K562 (cell line): ENCODE data around the gene SLFN5. TPM values are rescaled to one million over a fixed set of nuclear protein-coding genes. Genes with fewer than 3 reads are reported as not detected.

Experiments
- ATAC-seq: fragments of 200-7000 bp; cut with Tn5 transposase; 3 replicates; pipeline ENCODE4 v1.9.1; 2020; ENCODE audit warnings: moderate library complexity
- BruUV-seq: library from RNA; stranded (reverse); fragments of 400-500 nt; replicated peaks from 2 replicates; lab custom pipeline; 2021; lab: Mats Ljungman, UMichigan
- CTCF ChIA-PET: fragments of 300-600 bp; formaldehyde crosslinking; extraction: SDS; loops from one replicate; lab custom pipeline; 2021; ENCODE audit warnings: low intra/inter-chr PET ratio; lab: Yijun Ruan, JAX
- POLR2A ChIA-PET: fragments of 300-600, 350-650 bp; sonication (Branson Sonifier 250); formaldehyde crosslinking; extraction: SDS; loops from one replicate; lab custom pipeline; 2021; ENCODE audit warnings: antibody characterized with exemption, inconsistent platforms; lab: Yijun Ruan, JAX
- DNase-seq, 4 experiments: peaks; one replicate each; pipeline versions ENCODE4 v3.0.0 to v3.0.0-alpha.2; 2011 to 2018; ENCODE audit warnings: low spot score in 3 of 4, mixed read lengths in 3 of 4; ENCODE audit errors: extremely low read depth in 1 of 4
- FAIRE-seq: peaks from 2 replicates; lab custom pipeline; 2011; peaks lifted over from hg19 to GRCh38; lab: Jason Lieb, UNC
- H2AFZ ChIP-seq: 2 replicates; pipeline ENCODE4 v1.6.0; 2011; ENCODE audit warnings: low read depth, low read length, control low read depth, inconsistent platforms
- H3K27ac ChIP-seq: fragments of 200-600 bp; 3 replicates; pipeline ENCODE4 v1.8.0; 2011; ENCODE audit warnings: low read depth, mild to moderate bottlenecking, control low read depth, inconsistent platforms, low read length, moderate library complexity, mixed read lengths; ENCODE audit errors: extremely low read depth
- H3K27me3 ChIP-seq, 2 experiments: fragments of 300-600 bp in 1 of 2; 2 replicates in 1 of 2; 3 replicates in 1 of 2; pipeline versions ENCODE4 v1.6.0 to v1.8.0; 2011; ENCODE audit warnings: inconsistent platforms in 2 of 2, low read length in 2 of 2, mild to moderate bottlenecking in 1 of 2, mixed read lengths in 1 of 2, moderate library complexity in 1 of 2; ENCODE audit not compliant: control insufficient read depth in 2 of 2, insufficient read depth in 2 of 2
- H3K36me3 ChIP-seq: fragments of 300-600 bp; 3 replicates; pipeline ENCODE4 v1.8.0; 2011; ENCODE audit warnings: mild to moderate bottlenecking, low read length, inconsistent platforms; ENCODE audit not compliant: control insufficient read depth, insufficient read depth
- H3K4me1 ChIP-seq, 2 experiments: fragments of 200-600 bp in 1 of 2; replicated peaks in 1 of 2; 2 replicates in 1 of 2; 3 replicates in 1 of 2; pipeline versions ENCODE4 v1.5.1 to v1.8.0; 2011; ENCODE audit warnings: inconsistent platforms in 2 of 2, low read length in 2 of 2, mild to moderate bottlenecking in 1 of 2, mixed read lengths in 1 of 2, moderate library complexity in 1 of 2; ENCODE audit not compliant: control insufficient read depth in 2 of 2, insufficient read depth in 2 of 2
- H3K4me2 ChIP-seq: 2 replicates; pipeline ENCODE4 v1.6.1; 2011; ENCODE audit warnings: low read length, control low read depth, inconsistent platforms, mixed read lengths; ENCODE audit not compliant: insufficient read depth
- H3K4me3 ChIP-seq: fragments of 200-600 bp; sonication (generic), shearing (Covaris generic); 2 replicates; pipeline ENCODE4 v1.5.1; 2016; ENCODE audit warnings: control low read depth, inconsistent platforms
- H3K79me2 ChIP-seq: fragments of 200-600 bp; 3 replicates; pipeline ENCODE4 v1.8.0; 2011; ENCODE audit warnings: low read length, inconsistent platforms; ENCODE audit not compliant: control insufficient read depth, insufficient read depth
- H3K9ac ChIP-seq, 2 experiments: 2 replicates each; pipeline versions ENCODE4 v1.6.0 to v1.6.1; 2011; ENCODE audit warnings: low read depth in 2 of 2, low read length in 2 of 2, control low read depth in 1 of 2, inconsistent platforms in 1 of 2, mild to moderate bottlenecking in 1 of 2, mixed read lengths in 1 of 2; ENCODE audit not compliant: insufficient read depth in 1 of 2
- H3K9me1 ChIP-seq: one replicate; pipeline ENCODE4 v1.6.0; 2011; ENCODE audit warnings: inconsistent platforms, mild to moderate bottlenecking, low read length, moderate library complexity; ENCODE audit not compliant: control insufficient read depth, insufficient read depth
- H3K9me3 ChIP-seq: replicated peaks from 2 replicates; pipeline ENCODE4 v1.5.1; 2011; ENCODE audit warnings: low read depth, low read length, inconsistent platforms; ENCODE audit not compliant: control insufficient read depth, insufficient read depth
- H4K20me1 ChIP-seq: replicated peaks from 2 replicates; pipeline ENCODE4 v1.6.1; 2011; ENCODE audit warnings: low read length, inconsistent platforms, mixed read lengths; ENCODE audit not compliant: control insufficient read depth, insufficient read depth
- NFIX ChIP-seq: fragments of 250-450 bp; sonication (Bioruptor Pico); IDR thresholded peaks from 2 replicates; pipeline ENCODE4 v1.4.0; 2020; ENCODE audit warnings: low read depth, mild to moderate bottlenecking, moderate library complexity
- POLR3A ChIP-seq: IDR thresholded peaks from 2 replicates; pipeline ENCODE4 v1.6.1; 2011; ENCODE audit warnings: borderline replicate concordance, mild to moderate bottlenecking, moderate library complexity; ENCODE audit not compliant: insufficient read length, insufficient read depth; ENCODE audit errors: extremely low read depth
- RAD51 ChIP-seq: fragments of 450-650 bp; IDR thresholded peaks from 2 replicates; pipeline ENCODE4 v1.7.1; 2016; ENCODE audit warnings: low read depth, mild to moderate bottlenecking, borderline replicate concordance
- ZNF347 ChIP-seq: fragments of 450-650 bp; formaldehyde crosslinking; IDR thresholded peaks from 2 replicates; pipeline ENCODE4 v1.4.0; 2020; ENCODE audit warnings: low read depth, mild to moderate bottlenecking, moderate library complexity
- WGBS: fragments of 100-300 bp; shearing (Covaris generic); methylation state at CpG from one replicate; pipeline ENCODE4 v1.1.6; 2016; ENCODE audit warnings: low coverage, mixed read lengths; ENCODE audit not compliant: insufficient coverage; ENCODE audit errors: missing lambda C conversion rate; 5-methylcytosine and 5-hydroxymethylcytosine counted together
- in situ Hi-C: fragments of 300-500 bp; cut with MboI; formaldehyde crosslinking; loops from 4 replicates; pipeline ENCODE4 v1.15.0; 2018; ENCODE audit warnings: inconsistent platforms, mixed read lengths
- intact Hi-C: fragments of 100-400 bp; cut with micrococcal nuclease; formaldehyde crosslinking; loops from 2 replicates; pipeline ENCODE4 v1.14.2; 2022
- polyA plus RNA-seq, 8 experiments: library from polyadenylated mRNA; depleted of rRNA in 4 of 8; stranded (reverse) in 5 of 8; unstranded in 3 of 8; fragments of >200 nt; fragmentation: Nextera tagmentation in 2 of 8; fragmentation: Illumina TruSeq in 1 of 8; extraction: Ambion mirVana in 2 of 8; extraction: Trizol in 1 of 8; gene quantifications; 2 replicates each; pipeline versions ENCODE4 v1.2.1 to v1.2.3, GENCODE V29; 2011 to 2014; ENCODE audit warnings: inconsistent platforms in 1 of 8, missing spikeins in 1 of 8
- total RNA-seq, 7 experiments: library from RNA; depleted of rRNA in 6 of 7; stranded (reverse); fragments of >200 nt in 6 of 7; fragmentation: Illumina TruSeq in 2 of 7; extraction: Trizol in 2 of 7; gene quantifications; 2 replicates each; pipeline versions ENCODE4 v1.2.1 to v1.2.3, GENCODE V29; 2011 to 2021; ENCODE audit warnings: low replicate concordance in 1 of 7
- TF ChIP-seq, protein P1 (sequence below): fragments of 250-450 bp; sonication (Bioruptor Pico); IDR thresholded peaks from 2 replicates; pipeline ENCODE4 v1.4.0; 2020
- TF ChIP-seq, protein P2 (sequence below): fragments of 450-650 bp; IDR thresholded peaks from 2 replicates; pipeline ENCODE4 v1.6.1; 2018; ENCODE audit warnings: mild to moderate bottlenecking, low read depth; ENCODE audit not compliant: partially characterized antibody

Gene SLFN5
- total and polyA plus RNA-seq, 9 of the 15 experiments (the other 6 are each of a cell fraction or from before 2014, with no cell fraction given), result under 0.01 to 0.18 (median 0.04) TPM; not detected in 1

DNA sequence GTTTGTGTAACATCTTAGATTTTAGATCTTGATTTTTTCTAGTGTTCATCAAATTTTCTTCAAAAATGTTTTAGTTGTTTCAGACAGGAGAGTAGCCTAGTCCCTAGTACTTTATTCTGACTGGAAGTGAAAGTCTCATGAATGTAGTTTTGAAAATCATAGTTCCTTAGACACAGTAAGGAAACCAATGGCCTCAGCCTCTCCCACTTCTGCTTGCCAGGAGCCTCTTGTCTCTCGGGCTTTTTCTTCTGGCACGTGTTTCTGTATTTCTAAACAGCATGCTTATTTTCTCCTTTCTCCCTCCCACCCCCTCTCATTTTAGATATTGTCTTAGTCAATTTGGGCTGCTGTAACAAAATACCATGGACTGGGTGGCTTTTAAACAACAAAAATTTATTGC, 9.8 kb downstream of the SLFN5 start:
- in situ Hi-C loops (no loop called here), intact Hi-C loops (no loop called here)
- Histone ChIP-seq H3K36me3 (no peaks in the 10 kb centered on the region), H3K27me3 (peaks cover 5 to 8% of the 10 kb centered on the region in 2 experiments; a peak in 2 of 5 replicates), H3K27ac (no peak overlapping the region), H3K9me3 (no peaks in the 10 kb centered on the region), H3K9me1 (no peaks in the 10 kb centered on the region), H2AFZ (no peak overlapping the region), H3K79me2 (no peaks in the 10 kb centered on the region), H3K4me3 (no peak overlapping the region), H3K4me2 (no peak overlapping the region), H3K9ac (no peak overlapping the region), H4K20me1 (no peaks in the 10 kb centered on the region), H3K4me1 (no peaks in the 10 kb centered on the region)
- TF ChIP-seq RAD51 (no peak), NFIX (CRISPR knock-in tag) (no peak), ZNF347 (no peak), POLR3A (no peak)
- TF ChIP-seq, protein P1, sequence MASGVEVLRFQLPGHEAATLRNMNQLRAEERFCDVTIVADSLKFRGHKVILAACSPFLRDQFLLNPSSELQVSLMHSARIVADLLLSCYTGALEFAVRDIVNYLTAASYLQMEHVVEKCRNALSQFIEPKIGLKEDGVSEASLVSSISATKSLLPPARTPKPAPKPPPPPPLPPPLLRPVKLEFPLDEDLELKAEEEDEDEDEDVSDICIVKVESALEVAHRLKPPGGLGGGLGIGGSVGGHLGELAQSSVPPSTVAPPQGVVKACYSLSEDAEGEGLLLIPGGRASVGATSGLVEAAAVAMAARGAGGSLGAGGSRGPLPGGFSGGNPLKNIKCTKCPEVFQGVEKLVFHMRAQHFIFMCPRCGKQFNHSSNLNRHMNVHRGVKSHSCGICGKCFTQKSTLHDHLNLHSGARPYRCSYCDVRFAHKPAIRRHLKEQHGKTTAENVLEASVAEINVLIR, result no peak
- TF ChIP-seq, protein P2, sequence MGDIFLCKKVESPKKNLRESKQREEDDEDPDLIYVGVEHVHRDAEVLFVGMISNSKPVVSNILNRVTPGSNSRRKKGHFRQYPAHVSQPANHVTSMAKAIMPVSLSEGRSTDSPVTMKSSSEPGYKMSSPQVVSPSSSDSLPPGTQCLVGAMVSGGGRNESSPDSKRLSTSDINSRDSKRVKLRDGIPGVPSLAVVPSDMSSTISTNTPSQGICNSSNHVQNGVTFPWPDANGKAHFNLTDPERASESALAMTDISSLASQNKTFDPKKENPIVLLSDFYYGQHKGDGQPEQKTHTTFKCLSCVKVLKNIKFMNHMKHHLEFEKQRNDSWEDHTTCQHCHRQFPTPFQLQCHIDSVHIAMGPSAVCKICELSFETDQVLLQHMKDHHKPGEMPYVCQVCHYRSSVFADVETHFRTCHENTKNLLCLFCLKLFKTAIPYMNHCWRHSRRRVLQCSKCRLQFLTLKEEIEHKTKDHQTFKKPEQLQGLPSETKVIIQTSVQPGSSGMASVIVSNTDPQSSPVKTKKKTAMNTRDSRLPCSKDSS, result no peak
- DNase-seq (no peak), FAIRE-seq (no peak), ATAC-seq (no peak)
- no TSS peak for BruUV-seq
- ChIA-PET CTCF (no interaction called here), POLR2A (interaction anchor here (0.6 kb wide), 1 partner anchor 725 kb away, joined by 4 read pairs; no protein-coding TSS in a partner anchor)
- WGBS, result 4% methylated on average over 2 of the region's 2 CpGs
